T-helper 2 cell treated with Interferon-gamma antibody and Interleukin-4, amounts not matched to agents 5 μg/mL and 100 μg/mL, for 36 hours (primary cell): ENCODE measurements around the gene DNAI7.

ENCODE experiments used
- DNase-seq: peaks from one replicate; pipeline ENCODE4 v3.0.0; 2021; ENCODE audit warnings: low spot score
- H3K27ac Mint-ChIP-seq: one replicate; pipeline ENCODE4 v1.8.0; 2021; ENCODE audit warnings: mild to moderate bottlenecking, mixed read lengths
- H3K27me3 Mint-ChIP-seq: one replicate; pipeline ENCODE4 v1.8.0; 2021; ENCODE audit warnings: low read depth, mixed read lengths
- H3K36me3 Mint-ChIP-seq: one replicate; pipeline ENCODE4 v1.8.0; 2021; ENCODE audit warnings: low read depth, mixed read lengths
- H3K4me1 Mint-ChIP-seq: one replicate; pipeline ENCODE4 v1.8.0; 2021; ENCODE audit warnings: low read depth, mixed read lengths
- H3K4me3 Mint-ChIP-seq: one replicate; pipeline ENCODE4 v1.8.0; 2022; ENCODE audit warnings: mild to moderate bottlenecking, moderate library complexity, mixed read lengths
- H3K9me3 Mint-ChIP-seq: one replicate; pipeline ENCODE4 v1.8.0; 2021; ENCODE audit warnings: mixed read lengths

The DNAI7 gene

GRCh38 chr12:25069224-25069623 is 125.7 kb downstream of the DNAI7 start:
- Mint-ChIP-seq H3K36me3 (peaks cover 66% of the 10 kb centered on the region), H3K4me1 (peaks cover 21% of the 10 kb centered on the region), H3K4me3 (no peak overlapping the region), H3K27me3 (no peaks in the 10 kb centered on the region), H3K27ac (no peak overlapping the region), H3K9me3 (no peaks in the 10 kb centered on the region)
- no peak for DNase-seq

- no peak overlapping the region for H3K27ac Mint-ChIP-seq
- no peak overlapping the region for H3K4me3 Mint-ChIP-seq
- H3K36me3 Mint-ChIP-seq: peaks cover 60% of the 10 kb centered on the region
- H3K4me1 Mint-ChIP-seq: peaks cover 28% of the 10 kb centered on the region
- no peaks in the 10 kb centered on the region for H3K9me3 Mint-ChIP-seq
- no peaks in the 10 kb centered on the region for H3K27me3 Mint-ChIP-seq
- no peak for DNase-seq
Observed at GRCh38 chr12:25065035-25065434, 129.9 kb downstream of the DNAI7 start.

GRCh38 chr12:25063873-25064628 is 130.9 kb downstream of the DNAI7 start:
- H3K27ac Mint-ChIP-seq: peak overlapping the region; percentile 58
- no peaks in the 10 kb centered on the region for H3K9me3 Mint-ChIP-seq
- H3K4me3 Mint-ChIP-seq: no peak overlapping the region
- peaks cover 27% of the 10 kb centered on the region for H3K4me1 Mint-ChIP-seq
- H3K36me3 Mint-ChIP-seq: peaks cover 52% of the 10 kb centered on the region
- DNase-seq: no peak
- no peaks in the 10 kb centered on the region for H3K27me3 Mint-ChIP-seq

GRCh38 chr12:25058658-25059058 is 136.3 kb downstream of the DNAI7 start:
- no peaks in the 10 kb centered on the region for H3K27me3 Mint-ChIP-seq
- no peaks in the 10 kb centered on the region for H3K9me3 Mint-ChIP-seq
- no peak overlapping the region for H3K27ac Mint-ChIP-seq
- DNase-seq: no peak
- peaks cover 22% of the 10 kb centered on the region for H3K36me3 Mint-ChIP-seq
- H3K4me3 Mint-ChIP-seq: no peak overlapping the region
- peaks cover 55% of the 10 kb centered on the region for H3K4me1 Mint-ChIP-seq
